Lower leg skin (tissue), 4 donors: Measurements from ENCODE around the gene IL21. TPM values are rescaled to one million over a fixed set of nuclear protein-coding genes. Genes with fewer than 3 reads are reported as not detected.

Source experiments
- DNase-seq, 2 donors: peaks; one replicate each; pipeline ENCODE4 v3.0.0-alpha.2; 2019; ENCODE audit warnings: low spot score in 2 of 2
- H3K4me3 ChIP-seq: fragments of 200-600 bp; sonication (generic); 2 replicates; pipeline ENCODE4 v1.5.1; 2017; ENCODE audit warnings: mild to moderate bottlenecking, low read depth; ENCODE audit not compliant: poor library complexity, severe bottlenecking
- CTCF ChIP-seq, 3 donors: fragments of 450-650 bp; IDR thresholded peaks; one replicate each; pipeline ENCODE4 v1.5.1; 2016; ENCODE audit warnings: antibody characterized with exemption in 3 of 3, mild to moderate bottlenecking in 3 of 3, moderate library complexity in 2 of 3
- POLR2A ChIP-seq, 2 donors: fragments of 450-650 bp; IDR thresholded peaks; one replicate each; pipeline ENCODE4 v1.6.1; 2016 to 2017; ENCODE audit warnings: antibody characterized with exemption in 2 of 2, mild to moderate bottlenecking in 1 of 2, moderate library complexity in 1 of 2
- WGBS, 2 donors: methylation state at CpG; one replicate each; pipeline ENCODE4 v1.1.5; 2018; 5-methylcytosine and 5-hydroxymethylcytosine counted together
- intact Hi-C: fragments of 100-400 bp; cut with DNase I; formaldehyde crosslinking; loops from one replicate; pipeline ENCODE4 v1.15.0; 2023; ENCODE audit warnings: low total_unique reads
- total RNA-seq, 4 donors: library from RNA; depleted of rRNA; stranded (reverse); fragments of >200 nt; gene quantifications; one replicate each; pipeline ENCODE4 v1.1.0, GENCODE V29; 2016

Gene IL21
- total RNA-seq = not detected

- TF ChIP-seq POLR2A (IDR thresholded peaks at IDR 0.05) (no peak), CTCF (IDR thresholded peaks at IDR 0.05) (no peak)
- DNase-seq = no peak
- intact Hi-C loops = no loop called here
- no peak within 1 kb of the TSS for H3K4me3 ChIP-seq
- WGBS, 2 donors = 68 to 70% methylated on average over 4 of the region's 4 CpGs
Measured at GRCh38 chr4:122621016-122621507, at the start of gene IL21. IL21 (minus strand) TSS chr4:122621066; CDS start chr4:122621011, 55 bp downstream.

GRCh38 chr4:122669911-122670738 lies 49.3 kb upstream of the IL21 start:
- TF ChIP-seq CTCF (IDR thresholded peaks at IDR 0.05) = no peak
- no peak for TF ChIP-seq POLR2A (IDR thresholded peaks at IDR 0.05)
- intact Hi-C loops = no loop called here
- no peak overlapping the region for H3K4me3 ChIP-seq
- DNase-seq = no peak
- 92% methylated on average over 29 to 33 of the region's 33 CpGs for WGBS, 2 donors

GRCh38 chr4:122668241-122668640 lies 47.4 kb upstream of the IL21 start:
- 72 to 75% methylated on average over 4 of the region's 4 CpGs for WGBS, 2 donors
- H3K4me3 ChIP-seq = no peak overlapping the region
- TF ChIP-seq POLR2A (IDR thresholded peaks at IDR 0.05) (no peak), CTCF (IDR thresholded peaks at IDR 0.05) (no peak)
- no peak for DNase-seq
- intact Hi-C loops = no loop called here

GRCh38 chr4:122666527-122667245 lies 45.8 kb upstream of the IL21 start:
- no peak for TF ChIP-seq POLR2A (IDR thresholded peaks at IDR 0.05)
- TF ChIP-seq CTCF (IDR thresholded peaks at IDR 0.05) = no peak
- intact Hi-C loops = no loop called here
- DNase-seq = no peak
- WGBS, 2 donors = 20 to 22% methylated on average over 2 of the region's 2 CpGs
- H3K4me3 ChIP-seq = no peak overlapping the region

- intact Hi-C loops = no loop called here
- TF ChIP-seq CTCF (IDR thresholded peaks at IDR 0.05) (no peak), POLR2A (IDR thresholded peaks at IDR 0.05) (no peak)
- no peak overlapping the region for H3K4me3 ChIP-seq
- WGBS, 2 donors = 82 to 87% methylated on average over 5 of the region's 5 CpGs
- DNase-seq = no peak
Measured at GRCh38 chr4:122665161-122665929, 44.5 kb upstream of the IL21 start.
